HT-29 (cell line): ENCODE data around the gene DHRS11. TPM values are rescaled to one million over a fixed set of nuclear protein-coding genes. Genes with fewer than 3 reads are reported as not detected.

Experiments
- DNase-seq: peaks from one replicate; pipeline ENCODE4 v3.0.0-alpha.2; 2015; ENCODE audit warnings: low spot score
- total RNA-seq: library from RNA; depleted of rRNA; stranded (reverse); fragments of >200 nt; shearing (Covaris generic); gene quantifications from 2 replicates; pipeline ENCODE4 v1.2.3, GENCODE V29; 2014; rRNA removed

The DHRS11 gene
- total RNA-seq, 1 experiment from 2014 or later: 124 TPM

DNA sequence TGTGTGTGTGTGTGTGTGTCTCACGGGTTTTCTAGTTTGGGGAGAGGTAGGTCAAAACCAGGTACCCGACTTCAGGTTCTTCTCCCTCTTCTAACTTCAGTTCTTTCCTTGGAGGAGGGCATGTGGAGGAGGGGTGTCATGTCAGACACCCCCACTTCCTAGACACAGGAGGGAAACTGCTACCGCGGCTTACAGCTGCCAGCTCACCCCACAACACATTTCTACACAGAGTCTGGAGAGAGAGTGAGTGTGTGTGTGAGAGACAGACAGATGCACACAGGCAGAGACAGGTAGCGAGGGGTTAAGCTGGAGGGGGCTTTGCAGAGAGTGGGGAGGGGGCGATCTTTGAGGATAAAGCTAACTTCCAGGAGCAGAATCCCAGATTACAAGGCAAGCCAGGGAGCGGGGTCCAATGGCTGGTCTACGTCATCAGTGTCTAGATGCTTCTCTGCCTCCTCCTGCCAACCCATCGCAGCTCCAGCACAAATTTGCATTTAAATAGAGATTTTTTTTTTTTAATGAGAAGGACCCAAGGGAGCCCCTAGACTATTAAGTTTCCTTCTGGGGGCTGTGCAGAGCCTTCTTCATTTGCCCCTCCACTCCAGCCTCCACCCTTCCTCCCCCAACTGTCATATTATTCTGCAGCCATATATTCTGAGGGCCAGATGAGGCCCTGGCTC lies 58.6 kb downstream of the DHRS11 start:
- DNase-seq: no peak

Other genes starting within 250 kb of the DHRS11 start
- not detected in 2 replicates for gene TBC1D3H, start 203.4 kb upstream of the DHRS11 start, total RNA-seq
- 37.2 and 37.9 TPM in 2 replicates for gene ZNHIT3, start 105.2 kb upstream of the DHRS11 start, total RNA-seq
- 398 and 436 TPM in 2 replicates for gene MYO19, start 57.0 kb upstream of the DHRS11 start, total RNA-seq
- 25.7 and 25.9 TPM in 2 replicates for gene PIGW, start 56.9 kb upstream of the DHRS11 start, total RNA-seq
- gene GGNBP2, start 47.0 kb upstream of the DHRS11 start, total RNA-seq: 54.1 and 55.1 TPM in 2 replicates
- gene MRM1, start 9.7 kb downstream of the DHRS11 start, total RNA-seq: 25.6 and 28.3 TPM in 2 replicates